Middle frontal gyrus (tissue), 1 donor: ENCODE results near the gene WDHD1.
A peak's percentile ranks its signal among the peaks of the same experiment; 100 is the strongest.
"Not testable (repeated sequence)": the region's sequence is repeated elsewhere in the genome, so short reads cannot be mapped to it uniquely, and the experiment has no call there.

Source experiments
- DNase-seq: peaks from one replicate; pipeline ENCODE4 v3.0.0-alpha.2; 2015; ENCODE audit warnings: low spot score; ENCODE audit errors: extremely low spot score

The WDHD1 gene

DNA sequence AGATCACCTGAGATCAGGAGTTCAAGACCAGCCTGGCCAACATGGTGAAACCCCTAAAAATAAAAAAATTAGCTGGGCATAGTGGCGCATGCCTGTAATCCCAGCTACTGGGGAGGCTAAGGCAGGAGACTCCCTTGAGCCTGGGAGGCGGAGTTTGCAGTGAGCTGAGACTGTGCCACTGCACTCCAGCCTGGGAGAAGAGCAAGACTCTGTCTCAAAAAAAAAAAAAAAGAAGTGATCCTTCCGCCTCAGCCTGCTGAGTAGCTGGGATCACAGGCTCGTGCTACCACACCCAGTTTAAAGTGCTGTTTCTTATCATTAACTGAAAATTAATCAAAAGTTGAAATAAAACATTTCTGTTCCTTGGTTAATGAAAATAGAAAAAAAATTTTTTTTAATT is 117.9 kb downstream of the WDHD1 start:
- not testable (repeated sequence) for DNase-seq

DNA sequence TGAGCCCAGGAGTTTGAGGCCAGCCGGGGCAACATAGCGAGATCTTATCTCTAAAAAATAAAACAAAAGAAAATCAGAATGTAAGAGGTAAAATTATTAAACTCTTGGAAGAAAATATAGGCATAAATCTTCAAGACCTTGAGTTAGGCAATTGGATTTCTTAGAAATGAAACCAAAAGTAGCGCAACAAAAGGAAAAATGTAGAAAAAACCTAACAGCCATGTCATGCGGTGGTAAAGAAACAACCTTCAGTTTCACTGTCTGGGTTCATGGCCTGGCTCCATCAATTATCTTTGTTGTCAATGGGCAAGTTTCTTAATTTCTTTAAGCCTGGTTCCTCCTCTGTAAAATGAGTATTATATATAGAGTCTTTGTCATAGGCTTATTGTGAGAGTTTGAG is 118.7 kb downstream of the WDHD1 start:
- DNase-seq, result no peak

DNA sequence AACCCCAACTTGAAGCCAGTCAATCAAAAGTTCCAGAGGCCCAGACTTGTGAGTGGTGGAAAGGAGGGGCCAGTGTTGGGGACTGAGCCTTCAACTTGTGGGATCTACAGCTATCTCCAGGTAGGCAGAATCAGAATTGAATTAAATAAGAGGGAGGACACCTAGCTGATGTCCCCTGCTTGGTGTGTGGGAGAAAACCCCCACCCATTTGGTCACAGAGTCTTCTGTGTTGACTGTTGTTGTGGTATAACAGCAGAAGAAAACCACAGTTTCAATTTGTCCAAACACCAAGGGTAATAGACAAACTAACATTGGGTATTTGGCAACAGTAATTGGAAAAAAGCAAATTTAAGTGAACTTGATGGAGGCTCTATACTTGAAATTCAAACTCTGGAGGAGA is 120.8 kb downstream of the WDHD1 start:
- no peak for DNase-seq

DNA sequence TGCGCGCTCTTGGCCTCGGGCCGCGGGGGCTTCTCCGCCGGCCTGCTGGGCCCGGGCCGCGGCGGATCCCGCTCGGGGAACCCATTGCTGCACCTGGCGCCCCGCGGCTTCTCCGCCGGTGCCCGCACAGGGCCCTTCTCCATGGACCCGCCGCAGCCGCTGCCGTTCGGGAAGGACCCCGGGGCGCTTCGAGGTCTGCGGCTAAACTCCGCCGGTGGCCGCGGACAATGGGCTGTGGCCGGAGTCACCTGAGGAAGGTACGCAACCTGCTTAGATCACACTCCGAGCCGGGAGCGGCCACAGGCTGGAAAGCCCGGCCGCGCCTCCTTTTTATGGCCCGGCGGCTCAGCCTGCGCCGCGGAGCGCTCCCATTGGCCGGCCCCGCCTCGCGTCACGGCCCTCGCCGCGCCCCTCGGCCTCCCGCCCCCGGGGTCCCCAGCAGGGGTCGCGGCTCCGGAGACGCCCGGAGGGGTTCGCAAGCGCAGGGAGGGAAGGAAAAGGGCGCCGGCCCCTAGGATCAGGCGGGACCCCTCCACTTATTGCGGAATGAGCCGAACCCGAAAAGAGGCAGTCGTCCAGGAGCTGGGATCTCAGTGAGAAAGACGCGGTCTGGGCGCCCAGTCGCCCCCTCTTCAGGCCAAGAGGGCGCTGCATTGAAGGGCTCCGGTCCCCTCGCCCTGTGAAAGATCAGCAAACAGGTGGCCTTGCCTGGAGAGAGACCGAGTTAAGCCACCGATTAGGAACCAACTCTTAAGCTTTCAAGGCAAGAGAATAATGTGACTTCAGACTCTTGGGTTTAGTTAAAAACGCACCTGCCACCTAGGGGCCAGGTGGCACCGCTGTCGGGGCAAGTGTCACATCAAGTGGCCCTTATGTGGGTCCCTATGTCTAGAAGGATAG is 124.1 kb downstream of the WDHD1 start, which contains the start of gene GCH1:
Gene GCH1 (minus strand): TSS at position 306 of the 900 bp plus-strand sequence. CDS start 163 bp downstream, at position 143.
- peak; percentile 11 for DNase-seq

DNA sequence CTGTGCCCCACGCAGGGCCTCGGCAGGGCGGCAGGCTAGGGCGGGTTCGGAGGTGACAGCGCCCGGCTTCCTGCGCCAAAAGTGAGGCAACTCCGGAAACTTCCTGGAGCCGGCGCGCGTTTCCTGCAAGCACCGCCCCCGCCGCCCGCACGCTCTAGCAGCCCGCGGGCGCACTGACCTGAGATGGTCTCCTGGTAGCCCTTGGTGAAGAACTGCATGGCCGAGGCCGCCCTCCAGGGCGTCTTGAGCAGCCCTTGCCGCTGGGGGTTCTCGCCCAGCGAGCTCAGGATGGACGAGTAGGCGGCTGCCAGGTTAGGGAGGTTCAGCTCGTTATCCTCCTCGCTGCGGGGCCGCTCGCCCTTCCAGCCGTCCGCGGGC is 124.8 kb downstream of the WDHD1 start:
- DNase-seq, result no peak

DNA sequence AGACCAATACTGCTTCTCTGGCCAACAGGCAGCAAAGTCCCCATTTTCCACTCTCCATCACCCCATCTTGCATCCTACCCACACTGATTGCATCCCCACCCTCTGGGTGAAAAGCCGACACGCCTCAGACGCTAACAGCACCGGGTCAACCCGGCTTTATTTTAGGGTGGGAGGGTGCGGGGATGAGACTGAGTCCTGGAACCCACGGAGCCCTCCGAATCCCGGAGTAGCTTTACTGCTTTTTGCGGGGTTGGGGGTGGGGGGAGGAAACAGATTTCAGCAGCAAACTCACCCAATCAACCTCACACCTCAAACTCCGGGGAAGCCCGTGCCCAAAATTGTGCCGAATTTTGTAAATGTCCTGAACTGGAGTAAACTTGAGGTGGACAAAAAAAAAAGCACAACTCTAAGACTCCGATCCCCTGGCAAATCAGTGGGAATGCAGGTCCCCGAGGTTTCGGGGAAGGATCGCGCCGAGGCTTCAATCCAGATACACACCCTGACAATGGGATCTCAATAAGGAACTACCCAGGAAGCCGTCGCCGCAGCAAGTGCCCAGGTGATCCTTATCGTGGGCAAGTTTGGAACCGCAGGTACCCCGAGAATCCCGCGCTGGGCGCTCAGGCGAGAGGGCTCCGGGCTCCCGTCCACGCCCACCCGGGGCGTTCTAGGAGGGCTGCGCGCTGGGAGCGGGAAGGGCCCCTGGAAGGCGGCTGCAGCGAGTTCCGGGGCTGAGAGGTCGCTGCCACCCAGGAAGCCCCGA is 125.3 kb downstream of the WDHD1 start:
- no peak for DNase-seq

DNA sequence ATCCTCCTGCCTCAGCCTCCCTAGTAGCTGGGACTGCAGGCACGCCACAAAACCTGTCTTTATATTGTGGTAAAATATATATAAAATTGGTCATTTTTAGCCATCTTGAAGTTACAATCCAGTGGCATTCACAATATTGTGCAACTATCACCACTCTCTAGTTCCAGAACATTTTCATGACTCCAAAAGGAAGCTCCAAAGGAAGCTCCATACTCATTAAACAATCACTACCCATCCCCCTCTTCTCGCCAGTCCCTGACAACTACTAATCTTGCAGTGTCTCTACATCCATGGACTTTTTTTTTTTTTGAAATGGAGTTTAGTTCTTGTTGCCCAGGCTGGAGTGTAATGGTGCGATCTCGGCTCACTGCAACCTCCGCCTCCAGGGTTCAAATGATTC is 127.3 kb downstream of the WDHD1 start:
- DNase-seq, result no peak

DNA sequence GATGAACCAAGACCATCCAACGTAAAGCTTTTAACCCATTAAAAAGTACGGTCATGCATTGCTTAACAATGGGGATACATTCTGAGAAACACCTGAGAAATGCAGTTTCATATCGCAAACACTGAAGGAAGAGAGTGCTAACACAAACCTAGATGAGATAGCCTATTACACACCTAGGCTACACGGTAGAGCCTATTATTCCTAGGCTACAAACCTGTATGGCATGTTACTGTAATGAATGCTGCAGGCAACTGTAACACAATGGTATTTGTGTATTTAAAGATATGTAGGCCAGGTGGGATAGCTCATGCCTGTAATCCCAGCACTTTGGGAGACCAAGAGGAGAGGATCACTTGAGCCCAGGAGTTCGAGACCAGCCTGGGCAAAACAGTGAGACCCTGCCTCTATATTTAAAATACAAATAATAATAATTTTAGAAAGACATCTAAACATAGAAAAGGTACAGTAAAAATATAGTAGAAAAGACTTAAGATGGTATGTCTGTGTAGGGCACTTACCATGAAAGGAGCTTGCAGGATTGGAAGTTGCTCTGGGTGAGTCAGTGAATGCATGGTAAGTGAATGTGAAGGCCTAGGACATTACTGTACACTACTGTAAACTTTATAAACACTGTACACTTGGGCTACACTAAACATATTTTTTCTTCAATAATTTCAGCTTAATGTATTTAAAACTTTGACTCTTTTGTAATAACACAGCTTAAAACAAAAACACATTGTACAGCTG is 128.9 kb downstream of the WDHD1 start:
- DNase-seq, result not testable (repeated sequence)

DNA sequence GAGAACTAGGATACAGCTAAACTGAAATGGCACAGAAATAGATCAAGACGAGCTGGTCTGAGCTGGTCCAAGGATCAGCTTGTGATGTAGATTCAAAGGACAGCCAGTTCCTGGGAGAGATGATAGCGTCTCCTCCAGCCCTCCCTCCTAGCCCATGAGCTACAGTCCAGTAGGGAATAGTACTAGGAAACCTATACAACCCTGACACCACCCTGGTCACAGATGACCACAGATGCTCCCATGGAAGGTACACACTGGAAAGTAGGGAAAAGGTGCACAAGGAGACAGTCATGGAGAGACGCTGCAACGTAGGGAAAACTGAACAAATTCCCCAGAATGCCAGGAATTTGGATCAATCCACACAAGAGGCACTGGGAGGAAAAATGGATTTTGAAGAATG is 131.2 kb downstream of the WDHD1 start:
- no peak for DNase-seq

DNA sequence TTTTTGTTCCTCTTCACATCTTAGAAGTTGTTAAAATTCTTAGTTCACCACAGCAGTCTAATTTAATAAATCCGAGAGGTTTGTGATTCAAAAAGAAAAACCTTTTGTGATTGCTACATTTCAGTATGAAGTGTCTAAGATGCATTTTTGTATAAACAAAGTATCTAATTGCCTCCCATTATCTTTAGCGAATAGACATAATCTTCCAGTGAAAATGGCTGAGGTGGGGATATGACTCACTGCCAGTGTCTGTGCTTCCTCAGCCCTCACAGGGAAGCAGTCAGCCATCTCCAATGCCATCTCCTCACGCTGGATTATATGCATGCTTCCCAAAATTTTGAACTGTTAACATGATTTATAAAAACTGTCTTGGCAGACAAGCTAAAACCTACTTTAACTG is 131.9 kb downstream of the WDHD1 start:
- DNase-seq, result no peak

DNA sequence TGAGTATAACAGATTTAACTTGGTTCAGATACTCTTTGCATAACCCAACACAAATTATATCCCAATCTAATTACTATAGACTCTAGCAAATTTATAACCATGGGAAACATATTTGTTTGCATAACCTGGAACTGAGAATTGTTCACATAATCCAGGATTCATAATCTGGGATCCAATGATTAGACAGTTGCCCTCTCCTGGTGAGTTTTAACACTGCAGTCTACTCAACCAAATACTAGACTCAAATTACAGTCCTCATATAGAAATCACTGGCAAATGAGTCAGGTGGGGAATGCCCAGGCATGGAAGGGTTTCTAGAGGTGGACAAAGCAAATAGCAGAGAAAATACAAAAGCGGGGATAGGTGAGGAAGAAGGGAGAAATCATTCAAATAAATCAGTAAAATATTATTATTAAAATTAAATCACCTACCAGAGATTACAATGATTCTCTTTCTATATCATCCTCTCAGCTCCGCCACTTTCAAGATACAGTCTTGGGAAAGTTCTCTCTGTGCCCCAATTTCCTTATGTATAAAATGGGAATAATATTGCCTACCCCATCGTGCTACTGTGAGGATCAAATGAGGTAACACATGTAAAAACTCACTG is 133.6 kb downstream of the WDHD1 start:
- no peak for DNase-seq

DNA sequence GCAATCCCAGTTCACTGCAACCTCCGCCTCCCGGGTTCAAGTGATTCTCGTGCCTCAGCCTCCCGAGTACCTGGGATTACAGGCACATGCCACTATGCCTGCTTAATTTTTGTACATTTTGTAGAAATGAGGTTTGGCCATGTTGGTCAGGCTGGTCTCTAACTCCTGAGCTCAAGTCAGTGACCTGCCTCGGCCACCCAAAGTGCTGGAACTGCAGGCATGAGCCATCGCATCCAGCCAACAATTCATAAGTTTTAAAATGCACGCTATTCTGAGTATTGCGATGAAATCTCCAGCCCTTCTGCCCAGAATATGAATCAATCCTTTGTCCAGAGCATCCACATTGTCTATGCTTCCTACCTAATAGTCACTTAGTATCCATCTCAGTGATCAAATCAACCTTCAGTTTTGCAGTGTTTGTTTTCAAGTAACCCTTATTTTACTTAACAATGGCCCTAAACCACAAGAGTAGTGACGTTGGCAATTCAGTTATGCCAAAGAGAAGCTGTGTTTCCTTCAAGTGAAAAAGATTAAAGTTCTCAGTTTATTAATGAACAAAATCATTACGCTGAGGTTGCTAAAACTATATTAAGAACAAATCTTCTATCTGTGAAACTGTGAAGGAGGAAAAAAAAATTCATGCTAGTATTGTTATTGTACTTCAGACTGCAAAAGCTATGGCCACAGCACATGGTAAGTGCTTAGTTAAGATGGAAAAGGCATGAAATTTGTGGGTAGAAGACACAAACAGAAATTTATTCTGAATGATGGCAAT is 135.2 kb downstream of the WDHD1 start:
- DNase-seq, result no peak

DNA sequence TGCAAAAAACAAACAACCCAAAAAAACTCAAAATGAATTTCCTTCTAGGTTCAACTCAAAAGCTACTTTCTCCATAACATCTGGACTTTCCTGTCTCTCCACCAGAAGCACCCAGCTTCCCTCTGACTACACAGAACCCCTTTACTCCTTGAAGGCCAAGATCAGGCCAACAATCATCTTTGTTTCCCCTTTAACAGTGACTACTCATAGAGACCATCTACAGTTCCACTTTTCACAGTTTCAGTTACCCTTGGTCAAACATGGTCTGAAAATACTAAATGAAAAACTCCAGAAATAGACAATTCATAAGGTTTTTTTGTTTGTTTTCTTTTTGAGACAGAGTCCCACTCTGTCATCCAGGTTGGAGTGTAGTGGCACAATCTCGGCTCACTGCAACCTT is 136.1 kb downstream of the WDHD1 start:
- no peak for DNase-seq

DNA sequence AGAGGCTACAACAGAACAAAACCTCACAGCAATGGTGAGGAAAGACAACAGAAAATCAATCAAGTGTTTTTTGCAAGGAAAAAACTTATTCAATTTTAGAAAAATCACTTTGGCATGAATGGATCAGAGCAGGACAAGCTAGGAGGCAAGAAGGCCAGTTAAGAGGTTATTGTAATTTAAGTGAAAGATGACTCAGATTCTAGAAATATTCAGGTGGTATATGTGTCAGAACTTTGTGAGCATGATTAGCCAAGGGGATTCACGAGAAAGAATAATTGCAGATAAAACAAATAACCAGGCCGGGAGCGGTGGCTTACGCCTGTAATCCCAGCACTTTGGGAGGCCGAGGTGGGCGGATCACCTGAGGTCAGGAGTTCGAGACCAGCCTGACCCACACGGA is 137.0 kb downstream of the WDHD1 start:
- no peak for DNase-seq
